Measurements from ENCODE around the gene PKP1.

The PKP1 gene

GRCh38 chr1:201262963-201263608, 20.2 kb upstream of the PKP1 start:
- no CpG with 5 or more reads among the region's 7 CpGs for WGBS (ENCODE audit: extremely low coverage, insufficient coverage, low lambda C conversion rate)
- Histone ChIP-seq H3K9ac (ENCODE audit: low read length) (no peak overlapping the region), H4K8ac (ENCODE audit: low read depth, low read length) (no peak overlapping the region), H3K27me3 (ENCODE audit: insufficient read depth, low read length, poor library complexity) (no peaks in the 10 kb centered on the region), H3K23ac (ENCODE audit: low read length) (no peak overlapping the region), H2AK5ac (ENCODE audit: low read length) (no peak overlapping the region), H3K4ac (ENCODE audit: low read depth, low read length) (no peak overlapping the region), H3K18ac (ENCODE audit: low read length) (no peak overlapping the region), H3K4me2 (ENCODE audit: low read length) (no peak overlapping the region), H3K79me2 (ENCODE audit: control insufficient read depth, insufficient read depth, low read length) (no peaks in the 10 kb centered on the region), H3K36me3 (ENCODE audit: control insufficient read depth, insufficient read depth, low read length) (no peaks in the 10 kb centered on the region), H3K27ac (ENCODE audit: low read depth, low read length) (no peak overlapping the region), H3K4me1 (ENCODE audit: control insufficient read depth, low read depth, low read length) (no peaks in the 10 kb centered on the region), H3K4me3 (ENCODE audit: low read length) (no peak overlapping the region), H2BK15ac (replicated peaks; ENCODE audit: low read depth) (no peak overlapping the region), H2BK5ac (ENCODE audit: low read length) (no peak overlapping the region), H2BK120ac (ENCODE audit: low read depth, low read length) (no peak overlapping the region), H3K79me1 (ENCODE audit: low read length) (no peaks in the 10 kb centered on the region), H3K56ac (ENCODE audit: low read length) (no peak overlapping the region), H4K5ac (ENCODE audit: low read length) (no peak overlapping the region)
- no peak for DNase-seq

GRCh38 chr1:201264072-201264471, 19.2 kb upstream of the PKP1 start:
- no peak for DNase-seq
- Histone ChIP-seq H3K4me2 (ENCODE audit: low read length) (no peak overlapping the region), H3K79me2 (ENCODE audit: control insufficient read depth, insufficient read depth, low read length) (no peaks in the 10 kb centered on the region), H3K56ac (ENCODE audit: low read length) (no peak overlapping the region), H3K18ac (ENCODE audit: low read length) (no peak overlapping the region), H2BK15ac (replicated peaks; ENCODE audit: low read depth) (no peak overlapping the region), H3K4me1 (ENCODE audit: control insufficient read depth, low read depth, low read length) (no peaks in the 10 kb centered on the region), H3K4me3 (ENCODE audit: low read length) (no peak overlapping the region), H4K8ac (ENCODE audit: low read depth, low read length) (no peak overlapping the region), H2BK120ac (ENCODE audit: low read depth, low read length) (no peak overlapping the region), H3K9ac (ENCODE audit: low read length) (no peak overlapping the region), H3K23ac (ENCODE audit: low read length) (no peak overlapping the region), H2BK5ac (ENCODE audit: low read length) (no peak overlapping the region), H3K4ac (ENCODE audit: low read depth, low read length) (no peak overlapping the region), H2AK5ac (ENCODE audit: low read length) (no peak overlapping the region), H4K5ac (ENCODE audit: low read length) (no peak overlapping the region), H3K79me1 (ENCODE audit: low read length) (no peaks in the 10 kb centered on the region), H3K27ac (ENCODE audit: low read depth, low read length) (no peak overlapping the region), H3K36me3 (ENCODE audit: control insufficient read depth, insufficient read depth, low read length) (no peaks in the 10 kb centered on the region), H3K27me3 (ENCODE audit: insufficient read depth, low read length, poor library complexity) (no peaks in the 10 kb centered on the region)
- no CpG with 5 or more reads among the region's 6 CpGs for WGBS (ENCODE audit: extremely low coverage, insufficient coverage, low lambda C conversion rate)

GRCh38 chr1:201264554-201264953, 18.8 kb upstream of the PKP1 start:
- no peak overlapping the region for H3K23ac ChIP-seq (ENCODE audit: low read length)
- no peak overlapping the region for H3K4me3 ChIP-seq (ENCODE audit: low read length)
- no peak overlapping the region for H3K4ac ChIP-seq (ENCODE audit: low read depth, low read length)
- H2BK120ac ChIP-seq (ENCODE audit: low read depth, low read length), result no peak overlapping the region
- no peaks in the 10 kb centered on the region for H3K36me3 ChIP-seq (ENCODE audit: control insufficient read depth, insufficient read depth, low read length)
- H2AK5ac ChIP-seq (ENCODE audit: low read length), result no peak overlapping the region
- no peak overlapping the region for H3K9ac ChIP-seq (ENCODE audit: low read length)
- H3K79me1 ChIP-seq (ENCODE audit: low read length), result no peaks in the 10 kb centered on the region
- no peaks in the 10 kb centered on the region for H3K79me2 ChIP-seq (ENCODE audit: control insufficient read depth, insufficient read depth, low read length)
- H3K4me2 ChIP-seq (ENCODE audit: low read length), result no peak overlapping the region
- WGBS (ENCODE audit: extremely low coverage, insufficient coverage, low lambda C conversion rate), result no CpG with 5 or more reads among the region's 4 CpGs
- no peak overlapping the region for H3K56ac ChIP-seq (ENCODE audit: low read length)
- no peak overlapping the region for H4K8ac ChIP-seq (ENCODE audit: low read depth, low read length)
- no peak overlapping the region for H2BK5ac ChIP-seq (ENCODE audit: low read length)
- no peak overlapping the region for H4K5ac ChIP-seq (ENCODE audit: low read length)
- H3K27me3 ChIP-seq (ENCODE audit: insufficient read depth, low read length, poor library complexity), result no peaks in the 10 kb centered on the region
- H3K4me1 ChIP-seq (ENCODE audit: control insufficient read depth, low read depth, low read length), result no peaks in the 10 kb centered on the region
- H2BK15ac ChIP-seq (replicated peaks; ENCODE audit: low read depth), result no peak overlapping the region
- DNase-seq, result no peak
- H3K18ac ChIP-seq (ENCODE audit: low read length), result no peak overlapping the region
- no peak overlapping the region for H3K27ac ChIP-seq (ENCODE audit: low read depth, low read length)

- Histone ChIP-seq H2AK5ac (ENCODE audit: low read length) (no peak overlapping the region), H2BK5ac (ENCODE audit: low read length) (no peak overlapping the region), H3K9ac (ENCODE audit: low read length) (no peak overlapping the region), H4K5ac (ENCODE audit: low read length) (no peak overlapping the region), H3K36me3 (ENCODE audit: control insufficient read depth, insufficient read depth, low read length) (no peaks in the 10 kb centered on the region), H2BK15ac (replicated peaks; ENCODE audit: low read depth) (no peak overlapping the region), H3K23ac (ENCODE audit: low read length) (no peak overlapping the region), H3K27ac (ENCODE audit: low read depth, low read length) (no peak overlapping the region), H3K27me3 (ENCODE audit: insufficient read depth, low read length, poor library complexity) (no peaks in the 10 kb centered on the region), H2BK120ac (ENCODE audit: low read depth, low read length) (no peak overlapping the region), H3K4me3 (ENCODE audit: low read length) (no peak overlapping the region), H3K18ac (ENCODE audit: low read length) (no peak overlapping the region), H3K56ac (ENCODE audit: low read length) (no peak overlapping the region), H3K4me2 (ENCODE audit: low read length) (no peak overlapping the region), H3K79me1 (ENCODE audit: low read length) (no peaks in the 10 kb centered on the region), H3K4ac (ENCODE audit: low read depth, low read length) (no peak overlapping the region), H3K79me2 (ENCODE audit: control insufficient read depth, insufficient read depth, low read length) (no peaks in the 10 kb centered on the region), H4K8ac (ENCODE audit: low read depth, low read length) (no peak overlapping the region), H3K4me1 (ENCODE audit: control insufficient read depth, low read depth, low read length) (no peaks in the 10 kb centered on the region)
- no peak for DNase-seq
- no CpG with 5 or more reads among the region's 3 CpGs for WGBS (ENCODE audit: extremely low coverage, insufficient coverage, low lambda C conversion rate)
Observed at GRCh38 chr1:201265756-201266155, 17.6 kb upstream of the PKP1 start.

GRCh38 chr1:201266276-201266675, 17.0 kb upstream of the PKP1 start:
- Histone ChIP-seq H3K56ac (ENCODE audit: low read length) (no peak overlapping the region), H3K4me3 (ENCODE audit: low read length) (no peak overlapping the region), H3K27me3 (ENCODE audit: insufficient read depth, low read length, poor library complexity) (no peaks in the 10 kb centered on the region), H3K36me3 (ENCODE audit: control insufficient read depth, insufficient read depth, low read length) (no peaks in the 10 kb centered on the region), H3K18ac (ENCODE audit: low read length) (no peak overlapping the region), H3K4ac (ENCODE audit: low read depth, low read length) (no peak overlapping the region), H3K79me1 (ENCODE audit: low read length) (no peaks in the 10 kb centered on the region), H3K23ac (ENCODE audit: low read length) (no peak overlapping the region), H3K9ac (ENCODE audit: low read length) (no peak overlapping the region), H3K4me2 (ENCODE audit: low read length) (no peak overlapping the region), H3K79me2 (ENCODE audit: control insufficient read depth, insufficient read depth, low read length) (no peaks in the 10 kb centered on the region), H2AK5ac (ENCODE audit: low read length) (no peak overlapping the region), H4K8ac (ENCODE audit: low read depth, low read length) (no peak overlapping the region), H2BK120ac (ENCODE audit: low read depth, low read length) (no peak overlapping the region), H4K5ac (ENCODE audit: low read length) (no peak overlapping the region), H2BK15ac (replicated peaks; ENCODE audit: low read depth) (no peak overlapping the region), H3K4me1 (ENCODE audit: control insufficient read depth, low read depth, low read length) (no peaks in the 10 kb centered on the region), H2BK5ac (ENCODE audit: low read length) (no peak overlapping the region), H3K27ac (ENCODE audit: low read depth, low read length) (no peak overlapping the region)
- no peak for DNase-seq

- Histone ChIP-seq H3K79me1 (ENCODE audit: low read length) (no peaks in the 10 kb centered on the region), H4K8ac (ENCODE audit: low read depth, low read length) (no peak overlapping the region), H2BK15ac (replicated peaks; ENCODE audit: low read depth) (no peak overlapping the region), H3K27ac (ENCODE audit: low read depth, low read length) (no peak overlapping the region), H3K18ac (ENCODE audit: low read length) (no peak overlapping the region), H2BK5ac (ENCODE audit: low read length) (no peak overlapping the region), H3K4me3 (ENCODE audit: low read length) (no peak overlapping the region), H3K79me2 (ENCODE audit: control insufficient read depth, insufficient read depth, low read length) (no peaks in the 10 kb centered on the region), H2AK5ac (ENCODE audit: low read length) (no peak overlapping the region), H3K4ac (ENCODE audit: low read depth, low read length) (no peak overlapping the region), H2BK120ac (ENCODE audit: low read depth, low read length) (no peak overlapping the region), H3K23ac (ENCODE audit: low read length) (no peak overlapping the region), H3K27me3 (ENCODE audit: insufficient read depth, low read length, poor library complexity) (no peaks in the 10 kb centered on the region), H3K36me3 (ENCODE audit: control insufficient read depth, insufficient read depth, low read length) (no peaks in the 10 kb centered on the region), H4K5ac (ENCODE audit: low read length) (no peak overlapping the region), H3K4me2 (ENCODE audit: low read length) (no peak overlapping the region), H3K56ac (ENCODE audit: low read length) (no peak overlapping the region), H3K9ac (ENCODE audit: low read length) (no peak overlapping the region), H3K4me1 (ENCODE audit: control insufficient read depth, low read depth, low read length) (no peaks in the 10 kb centered on the region)
- no CpG with 5 or more reads among the region's 3 CpGs for whole genome bisulfite sequencing (ENCODE audit: extremely low coverage, insufficient coverage, low lambda C conversion rate)
- DNase-seq, result no peak
Observed at GRCh38 chr1:201266774-201267173, 16.5 kb upstream of the PKP1 start.
